RPMI8226 (cell line): ENCODE results near the gene PCGF2.
"Not testable (repeated sequence)": the region's sequence is repeated elsewhere in the genome, so short reads cannot be mapped to it uniquely, and the experiment has no call there.

ENCODE experiments used
- DNase-seq: peaks from one replicate; pipeline ENCODE4 v3.0.0-alpha.2; 2015

Gene PCGF2

DNA sequence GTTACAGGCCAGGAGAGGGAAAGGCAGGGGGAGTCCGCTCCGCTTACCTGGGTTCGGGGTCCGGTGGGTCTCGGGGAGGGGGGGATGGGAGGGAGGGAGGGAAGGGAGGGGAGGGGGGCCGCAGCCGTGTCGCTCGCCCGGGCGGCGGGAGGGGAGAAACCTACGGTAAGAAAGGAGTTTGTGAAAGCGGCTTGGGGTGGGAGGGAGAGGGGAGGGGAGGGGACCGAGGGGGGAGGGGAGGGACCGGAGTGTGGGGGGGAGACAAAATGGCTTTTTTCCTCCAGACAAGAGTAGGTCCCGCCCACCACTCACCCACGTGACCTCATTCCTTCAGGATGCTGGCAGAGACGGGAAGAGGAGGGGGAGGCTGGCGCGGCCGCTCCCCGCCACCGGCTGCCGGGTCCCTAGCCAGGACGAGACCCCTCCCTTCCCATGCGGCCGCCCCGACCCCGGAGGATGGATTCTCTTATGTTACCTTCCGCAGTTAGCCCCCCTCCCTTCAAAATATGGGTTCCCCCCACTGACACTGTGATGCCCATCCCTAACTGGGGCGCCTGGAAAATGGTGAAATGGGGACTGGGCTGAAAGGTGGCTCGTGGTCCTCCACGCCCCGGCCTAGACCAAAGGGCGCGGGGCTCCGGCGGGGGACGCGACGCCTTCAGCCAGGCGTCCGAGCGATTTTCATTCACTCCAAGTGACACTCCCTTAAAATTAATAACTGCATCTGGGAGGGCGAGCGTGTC is at the start of gene PCGF2:
Gene PCGF2 (minus strand): TSS at position 188 of the 743 bp plus-strand sequence. CDS start 7,934 bp downstream, outside the sequence.
- DNase-seq = peak; percentile 28

DNA sequence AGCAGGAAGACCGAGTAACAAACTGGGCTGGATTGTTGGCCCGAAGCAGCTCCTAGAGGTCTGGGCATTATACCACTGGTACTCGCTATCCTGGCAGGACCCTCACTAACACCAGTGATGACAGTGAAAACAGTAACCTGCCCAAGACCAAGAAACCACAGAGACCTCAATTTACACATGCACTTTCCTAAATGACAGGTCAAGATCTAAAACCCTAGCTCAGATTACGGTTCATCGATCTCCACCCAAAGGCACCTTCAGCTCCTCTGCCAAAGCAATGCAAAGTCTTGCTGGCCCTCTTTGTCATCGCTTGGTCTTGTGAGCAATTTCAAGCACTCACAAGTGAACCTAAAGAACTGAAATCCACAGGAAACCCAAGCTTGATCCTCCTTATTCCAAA is 49.7 kb upstream of the PCGF2 start:
- no peak for DNase-seq

DNA sequence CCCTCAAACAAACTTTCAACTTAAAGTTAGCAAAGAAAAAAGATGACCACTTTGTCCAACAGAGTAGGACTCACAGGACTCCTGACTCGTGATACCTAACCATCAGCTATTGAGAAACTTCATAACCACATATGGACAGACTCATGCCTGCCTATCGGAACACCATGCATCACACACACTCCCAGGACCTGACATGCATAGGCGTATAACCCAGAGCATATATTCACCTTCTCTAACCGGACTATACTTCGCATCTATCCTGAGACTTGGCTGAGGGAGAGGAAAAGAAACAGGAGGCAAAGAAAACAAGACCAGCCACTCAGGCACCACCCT is 49.0 kb upstream of the PCGF2 start:
- DNase-seq = no peak

DNA sequence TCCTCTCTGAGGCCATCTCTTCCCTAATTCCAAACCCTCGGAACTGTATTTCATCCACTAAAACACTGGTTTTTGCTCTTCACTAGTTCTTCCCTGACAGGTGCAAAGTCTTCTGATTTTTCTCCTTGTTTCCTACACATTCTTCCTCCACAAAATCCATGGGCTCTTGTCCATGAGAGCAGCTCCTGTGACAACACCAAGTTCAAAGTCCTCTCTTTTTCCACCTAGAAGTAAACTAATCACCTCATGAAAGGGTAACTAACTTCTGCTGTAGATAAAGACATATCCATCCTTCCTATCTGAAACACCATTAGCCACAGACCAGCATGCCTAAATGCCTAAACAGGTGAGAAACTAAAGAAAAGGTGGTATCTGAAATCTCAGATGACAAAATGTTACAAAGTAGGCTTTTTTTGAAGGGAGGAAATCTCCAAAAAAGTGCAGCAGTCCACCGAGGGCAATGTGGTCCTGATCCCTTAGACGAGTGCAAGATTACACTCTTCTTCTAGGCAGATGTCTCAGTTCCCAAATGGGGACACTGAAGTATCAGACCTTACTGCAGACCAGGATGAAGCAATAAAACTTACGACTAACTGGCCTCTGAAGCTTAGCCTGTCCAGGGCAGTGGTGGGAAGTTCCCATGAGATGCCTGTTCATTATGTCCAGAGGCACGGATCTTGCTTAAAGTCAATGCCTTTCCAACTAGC is 48.5 kb upstream of the PCGF2 start:
- DNase-seq = no peak

DNA sequence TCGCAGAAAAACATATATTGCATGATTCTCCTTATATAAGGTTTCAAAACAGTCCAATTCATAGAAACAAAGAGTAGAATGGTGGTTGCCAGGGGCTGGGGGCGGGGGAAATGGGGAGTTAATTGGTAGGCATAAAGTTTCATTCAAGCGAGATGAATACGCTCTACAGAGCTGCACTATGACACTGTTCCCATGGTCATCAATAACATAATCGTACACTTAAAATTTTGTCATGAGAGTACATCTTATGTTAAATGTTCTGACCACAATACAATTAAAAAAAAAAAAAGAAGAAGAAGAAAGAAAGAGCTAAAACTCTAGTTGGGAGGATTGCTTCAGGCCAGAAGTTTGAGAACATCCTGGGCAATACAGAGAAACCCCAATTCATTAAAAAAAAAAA is 46.1 kb upstream of the PCGF2 start:
- no peak for DNase-seq

DNA sequence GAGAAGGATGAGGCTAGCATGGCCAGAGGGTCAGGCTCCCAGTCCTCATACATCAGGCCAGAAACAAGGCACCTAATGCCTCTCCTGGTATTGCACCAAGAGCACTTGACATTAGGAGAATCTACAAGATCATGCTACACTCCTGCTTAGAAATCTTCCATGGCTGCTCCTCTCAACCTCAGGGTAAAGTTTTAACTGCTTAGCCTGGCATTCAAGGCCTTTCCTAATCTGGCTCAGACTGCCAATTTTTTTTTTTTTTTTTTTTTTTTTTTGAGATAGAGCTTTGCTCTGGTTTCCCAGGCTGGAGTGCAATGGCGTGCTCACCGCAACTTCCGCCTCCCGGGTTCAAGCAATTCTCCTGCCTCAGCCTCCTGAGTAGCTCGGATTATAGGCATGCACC is 43.0 kb upstream of the PCGF2 start:
- DNase-seq = no peak

DNA sequence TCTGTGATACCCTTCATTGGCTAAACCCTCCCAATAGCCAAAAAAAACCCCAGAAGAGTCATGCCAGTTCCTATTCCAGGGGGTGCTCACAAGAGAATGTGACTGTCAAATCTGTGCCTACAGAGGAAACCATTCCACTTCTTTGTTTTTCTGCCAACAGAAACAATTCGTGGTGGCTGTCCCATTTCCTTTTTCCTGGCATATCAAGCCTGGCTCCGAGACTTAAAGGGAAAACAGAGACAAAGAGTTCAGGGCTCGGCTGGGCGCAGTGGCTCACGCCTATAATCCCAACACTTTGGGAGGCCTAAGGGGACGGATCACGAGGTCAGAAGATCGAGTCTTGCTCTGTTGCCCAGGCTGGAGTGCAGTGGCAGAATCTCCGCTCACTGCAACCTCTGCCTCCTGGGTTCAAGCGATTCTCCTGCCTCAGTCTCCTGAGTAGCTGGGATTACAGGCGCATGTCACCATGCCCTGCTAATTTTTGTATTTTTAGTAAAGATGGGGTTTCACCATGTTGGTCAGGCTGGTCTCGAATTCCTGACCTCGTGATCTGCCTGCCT is 42.1 kb upstream of the PCGF2 start:
- DNase-seq = not testable (repeated sequence)

DNA sequence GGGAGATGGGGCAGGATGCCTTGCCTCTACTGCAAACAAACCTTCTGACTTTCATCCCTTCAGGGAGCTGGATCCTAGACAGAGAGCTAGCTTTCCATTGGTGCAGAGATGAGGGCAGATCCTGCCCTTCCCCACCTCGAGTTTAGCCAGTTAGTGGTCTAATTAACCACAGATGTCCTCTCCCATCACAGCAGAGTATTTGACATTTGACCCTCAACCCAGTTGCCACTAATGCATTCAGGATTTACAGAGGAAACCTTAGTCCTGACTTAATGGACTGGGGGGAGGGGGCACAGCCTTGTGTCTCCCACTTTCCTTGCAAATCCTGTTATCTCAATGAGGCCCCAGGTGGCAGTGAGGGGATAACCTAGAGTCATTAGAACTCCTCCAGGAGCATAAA is 41.0 kb upstream of the PCGF2 start:
- DNase-seq = no peak

DNA sequence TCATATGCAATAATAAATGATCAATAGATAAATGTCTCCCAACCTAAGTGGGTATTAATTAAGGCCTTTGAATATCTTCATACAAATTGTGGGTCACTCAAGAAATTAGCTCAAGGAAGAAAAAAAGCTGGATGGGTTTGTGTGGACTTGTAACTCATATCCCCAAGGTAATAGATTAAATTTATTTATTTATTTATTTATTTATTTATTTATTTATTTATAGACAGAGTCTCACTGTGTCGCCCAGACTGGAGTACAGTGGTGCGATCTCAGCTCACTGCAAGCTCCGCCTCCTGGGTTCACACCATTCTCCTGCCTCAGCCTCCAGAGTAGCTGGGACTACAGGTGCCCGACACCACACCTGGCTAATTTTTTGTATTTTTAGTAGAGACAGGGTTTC is 39.9 kb upstream of the PCGF2 start:
- DNase-seq = not testable (repeated sequence)

DNA sequence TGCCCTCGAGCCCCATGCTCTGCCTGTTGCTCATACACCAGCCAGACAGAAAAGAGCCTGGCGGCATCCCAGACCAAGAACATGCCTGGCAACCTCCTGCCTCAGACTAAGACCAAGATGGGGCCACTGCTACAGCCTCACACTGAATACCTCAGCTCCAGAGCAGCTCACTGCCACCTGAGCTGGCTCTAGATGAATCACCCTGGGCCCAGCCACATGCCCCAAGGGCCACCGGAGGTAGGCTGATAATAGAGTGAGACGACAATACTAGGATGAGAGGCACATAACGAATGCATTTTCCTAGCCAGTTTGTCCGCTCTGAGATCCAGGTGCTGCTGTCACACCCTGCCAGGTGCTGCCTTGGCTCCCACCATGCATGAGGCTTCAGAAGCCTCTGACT is 38.2 kb upstream of the PCGF2 start:
- DNase-seq = no peak

DNA sequence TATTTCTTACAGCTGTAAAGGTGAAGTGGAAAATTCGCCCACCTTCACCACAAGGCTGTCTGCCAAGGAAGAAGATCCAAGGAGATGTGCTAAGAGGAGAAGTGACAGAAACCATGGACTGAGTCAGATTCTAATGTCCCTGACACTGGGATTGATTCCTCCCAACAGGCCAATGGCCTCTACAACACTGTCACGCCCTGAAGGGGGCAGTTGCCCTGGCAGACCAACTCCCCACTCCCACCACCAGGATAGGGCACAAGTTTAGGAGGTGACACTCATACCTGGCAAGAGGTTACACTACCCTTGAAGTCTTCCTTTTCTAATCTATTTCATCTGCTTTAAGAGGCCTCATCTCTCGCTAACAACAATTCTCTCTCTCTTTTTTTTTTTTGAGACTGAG is 35.1 kb upstream of the PCGF2 start:
- no peak for DNase-seq

DNA sequence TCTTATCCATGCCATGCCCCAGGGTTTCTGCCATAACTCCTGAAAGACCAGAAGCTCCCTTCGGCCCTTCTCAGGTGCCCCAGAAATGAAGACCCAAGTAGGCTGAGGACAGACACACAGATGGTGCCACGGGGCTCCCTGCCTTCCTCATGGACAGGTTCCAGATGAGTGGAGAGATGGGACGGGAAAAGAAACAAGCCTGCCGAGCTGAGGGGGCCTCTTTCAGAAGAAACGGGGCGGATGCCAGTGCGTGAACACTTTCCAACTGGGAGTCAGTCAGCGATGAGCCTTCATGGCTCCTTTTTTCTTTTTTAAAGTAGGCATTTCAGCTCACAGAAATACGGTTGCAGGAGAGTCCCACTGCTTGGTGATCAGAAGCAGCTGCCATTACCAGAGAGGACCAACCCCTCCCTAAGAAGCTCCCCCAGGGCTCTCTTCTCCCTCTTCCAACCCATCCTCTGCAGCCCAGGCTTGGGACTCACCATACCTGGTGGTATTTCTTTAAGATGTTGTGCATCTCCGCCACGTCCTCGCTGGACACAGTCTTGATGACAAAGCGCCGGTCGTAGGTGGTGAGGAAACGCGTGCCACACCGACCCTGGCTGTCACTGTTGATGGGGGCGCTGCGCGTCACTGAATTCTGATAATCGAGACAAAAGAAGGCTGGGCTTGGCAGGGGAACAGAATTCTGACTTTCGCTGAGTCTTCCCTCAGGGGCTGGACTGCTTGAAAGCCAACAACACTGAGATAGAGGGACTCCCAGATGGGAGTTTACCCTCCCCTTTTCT is 32.0 kb upstream of the PCGF2 start:
- DNase-seq = no peak

DNA sequence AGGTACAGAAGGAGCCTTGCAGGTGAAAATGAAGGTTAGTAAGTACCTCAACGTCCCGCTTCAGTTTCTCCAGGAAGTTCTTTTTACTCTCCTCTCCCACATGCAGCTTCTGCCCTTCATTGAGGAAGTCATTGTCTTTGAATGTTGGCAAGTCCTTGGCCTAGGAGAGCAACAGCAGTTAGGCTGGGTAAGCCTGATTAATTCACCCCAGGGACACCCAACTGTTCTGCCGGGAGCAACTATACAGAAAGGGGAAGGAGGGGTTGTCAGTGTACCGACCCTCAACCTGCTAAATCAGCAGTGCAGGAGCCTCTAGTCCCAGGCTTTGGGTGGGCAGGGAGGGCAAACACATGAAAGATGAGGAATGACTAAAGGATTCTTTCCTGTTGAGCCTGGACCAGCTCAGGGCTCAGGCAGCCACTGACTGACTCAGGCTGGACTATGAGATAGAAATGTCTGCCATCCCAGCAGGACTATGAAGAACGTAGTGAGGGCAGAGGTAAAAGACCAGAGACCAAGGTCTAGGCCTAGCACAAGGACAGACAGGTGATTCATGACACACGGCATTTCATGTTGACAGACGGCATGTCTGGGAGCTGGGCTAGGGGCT is 29.6 kb upstream of the PCGF2 start:
- no peak for DNase-seq

DNA sequence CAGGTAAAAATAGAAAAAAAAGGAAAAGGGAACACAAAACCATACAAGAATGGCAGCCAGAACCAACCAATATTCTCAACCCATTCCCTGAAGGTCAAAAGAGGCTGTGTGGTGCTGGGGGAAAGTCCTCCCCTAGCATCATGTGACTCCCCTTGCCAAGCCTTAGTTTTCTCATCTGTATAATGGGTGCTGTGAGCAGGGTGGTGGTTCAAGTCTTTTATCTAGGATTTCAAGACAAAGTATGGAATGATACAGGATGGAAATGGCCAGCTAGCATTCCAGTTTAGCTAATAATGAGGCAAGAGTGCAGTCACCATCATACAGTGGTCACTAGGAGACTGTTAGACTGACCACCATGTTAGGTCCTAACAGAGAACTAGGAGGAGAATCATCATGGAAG is 25.1 kb upstream of the PCGF2 start:
- no peak for DNase-seq

DNA sequence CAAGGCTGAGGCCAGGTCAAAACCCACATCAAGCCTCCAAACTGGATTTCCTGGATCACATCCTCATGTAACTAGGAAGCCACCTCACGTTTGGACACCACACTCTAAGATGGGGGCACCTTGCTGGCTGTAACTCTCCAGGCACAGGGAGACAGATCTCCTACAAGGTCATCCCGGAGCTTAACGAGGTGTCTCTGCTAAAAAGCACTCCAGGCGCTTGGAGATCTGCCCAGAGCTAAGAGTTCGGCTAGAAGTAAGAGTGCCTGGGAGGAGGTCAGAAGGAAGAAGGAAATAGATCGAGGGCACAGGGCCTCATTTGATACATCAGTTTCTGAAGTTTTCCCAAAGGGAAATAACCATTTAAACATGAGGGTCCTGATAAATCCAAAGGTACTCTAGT is 20.3 kb upstream of the PCGF2 start:
- DNase-seq = no peak

DNA sequence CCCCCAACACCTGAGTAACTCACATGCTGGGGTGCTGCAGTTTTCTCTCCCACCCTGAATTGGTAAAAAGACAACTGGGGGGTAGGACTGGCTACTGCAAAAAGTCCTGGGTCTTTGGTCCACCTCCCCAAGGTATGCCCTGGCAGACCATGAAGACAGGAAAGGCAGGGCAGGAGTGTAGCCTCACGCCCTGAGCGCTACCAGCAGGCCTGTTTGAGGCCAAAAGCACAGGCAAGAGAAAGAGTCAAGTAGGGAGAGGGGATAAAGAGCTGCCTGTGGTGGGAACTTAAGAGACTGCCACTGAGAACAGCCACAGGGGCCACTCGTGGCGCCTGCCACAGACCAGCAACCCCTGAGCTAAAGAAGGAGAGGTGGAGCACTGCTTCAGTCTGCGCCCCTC is 18.2 kb upstream of the PCGF2 start:
- no peak for DNase-seq

DNA sequence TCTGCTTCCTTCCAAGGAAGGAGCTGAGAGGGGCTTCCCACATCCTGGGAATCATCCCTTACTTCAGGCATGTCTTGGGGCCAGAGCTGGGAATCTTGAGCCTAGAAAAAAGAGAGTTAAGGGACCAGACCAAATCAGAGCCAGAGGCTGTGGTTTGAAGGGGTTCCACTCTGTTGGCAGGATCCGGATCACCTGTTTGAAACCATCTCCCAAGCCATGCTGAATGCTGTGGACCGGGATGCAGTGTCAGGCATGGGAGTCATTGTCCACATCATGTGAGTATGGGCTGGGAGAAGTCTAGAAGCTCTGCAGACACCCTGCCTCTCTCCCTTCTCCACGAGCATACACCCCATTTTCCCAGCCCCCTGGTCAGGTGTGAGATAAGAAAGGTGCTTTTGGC is 14.1 kb upstream of the PCGF2 start:
- DNase-seq = no peak

DNA sequence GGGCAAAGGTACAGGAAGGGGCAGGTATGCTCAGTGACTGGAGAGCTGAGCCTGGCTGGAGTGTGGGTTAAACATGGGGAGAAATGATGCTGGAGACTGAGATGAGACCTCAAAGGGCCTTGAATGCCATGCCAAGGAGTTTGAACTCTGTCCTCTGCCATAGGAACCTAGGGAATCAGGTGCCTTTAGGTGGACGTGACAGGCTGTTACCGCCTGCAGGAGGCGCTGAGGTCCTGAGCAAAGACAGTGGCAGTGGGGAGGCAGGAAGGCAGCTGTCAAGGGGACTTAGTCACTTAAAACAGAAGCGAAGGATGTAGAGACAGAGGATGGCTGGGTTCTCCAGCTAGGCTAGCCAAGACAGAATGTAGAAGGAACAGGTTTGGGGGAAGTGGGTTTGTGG is 13.5 kb upstream of the PCGF2 start:
- DNase-seq = peak; percentile 30

DNA sequence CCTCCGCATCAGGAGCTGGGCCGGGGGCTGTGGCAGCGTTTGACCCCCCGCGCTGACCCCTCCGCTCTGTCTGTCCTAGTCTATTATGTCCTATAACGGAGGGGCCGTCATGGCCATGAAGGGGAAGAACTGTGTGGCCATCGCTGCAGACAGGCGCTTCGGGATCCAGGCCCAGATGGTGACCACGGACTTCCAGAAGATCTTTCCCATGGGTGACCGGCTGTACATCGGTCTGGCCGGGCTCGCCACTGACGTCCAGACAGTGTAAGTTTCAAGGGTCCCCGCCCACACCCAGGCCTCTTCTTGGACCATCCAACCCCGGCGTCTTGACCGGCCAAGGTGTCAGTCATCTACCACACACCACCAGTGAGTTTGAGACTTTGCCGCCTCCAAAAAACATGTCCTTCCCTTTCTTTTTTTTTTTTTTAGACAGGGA is 5.0 kb upstream of the PCGF2 start:
- DNase-seq = no peak

DNA sequence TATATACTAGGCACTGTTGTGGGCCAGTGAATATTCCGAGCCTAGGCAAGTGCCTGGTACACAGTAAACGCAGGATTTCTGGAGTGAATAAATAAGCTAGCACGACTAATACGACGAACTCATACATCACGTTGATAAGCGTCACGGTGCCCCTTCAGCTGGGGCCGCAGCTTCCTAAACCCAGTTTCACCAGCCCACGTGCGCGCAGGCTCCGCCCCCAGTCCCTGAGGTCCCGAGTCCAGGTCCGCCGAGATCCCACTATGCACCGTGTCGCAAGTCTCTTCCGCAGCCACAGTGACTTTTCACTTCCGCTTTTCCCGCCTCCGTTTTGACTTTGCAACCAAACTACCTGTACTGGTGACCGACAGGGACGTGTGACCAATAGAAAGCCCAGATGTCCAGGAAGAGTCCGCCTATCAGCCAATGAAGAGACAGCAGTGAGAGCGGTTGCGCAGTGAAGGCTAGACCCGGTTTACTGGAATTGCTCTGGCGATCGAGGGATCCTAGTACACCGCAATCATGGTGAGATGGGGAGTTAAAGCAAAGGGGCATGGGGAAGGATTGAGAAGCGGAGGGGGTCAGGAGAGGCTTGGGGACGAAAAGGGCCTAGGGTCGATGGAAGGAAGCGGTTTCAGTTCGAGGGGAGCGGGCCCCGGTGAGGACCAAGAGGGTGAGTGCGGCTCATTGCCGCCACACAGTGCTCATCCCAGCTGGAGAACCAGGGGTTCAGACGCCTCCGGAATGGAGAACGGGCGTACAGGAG is 4.4 kb upstream of the PCGF2 start, which contains the start of gene PSMB3:
Gene PSMB3 (plus strand): TSS at position 434 of the 763 bp plus-strand sequence. CDS start 86 bp downstream, at position 520.
- DNase-seq = peak; percentile 99

DNA sequence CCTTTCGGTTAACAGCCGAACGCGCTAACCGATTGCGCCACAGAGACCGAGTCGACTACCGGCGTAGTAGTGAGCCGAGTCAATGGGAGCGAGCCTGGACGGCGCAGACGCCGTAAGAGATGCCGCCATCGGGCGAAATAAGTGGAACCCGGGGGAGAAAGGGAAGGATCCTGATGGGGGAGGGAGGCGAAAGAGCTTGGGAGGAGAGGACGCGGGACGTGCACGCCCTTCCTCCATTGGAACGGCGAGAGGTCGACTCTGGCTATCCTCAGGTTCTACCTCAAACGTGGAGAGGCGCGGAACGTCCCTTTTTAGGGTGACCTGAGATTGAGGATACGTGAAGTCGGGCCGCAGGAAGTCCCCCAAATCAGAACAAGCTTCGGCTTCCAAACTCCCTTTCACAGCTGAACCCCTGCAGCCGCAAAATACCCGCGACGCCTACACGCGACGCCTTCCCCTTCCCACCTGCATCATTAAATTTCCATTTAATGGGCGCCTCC is 3.7 kb upstream of the PCGF2 start:
- peak; percentile 84 for DNase-seq
